HepG2 (cell line): Measurements from ENCODE around the gene TRIM66. TPM values are rescaled to one million over a fixed set of nuclear protein-coding genes. Genes with fewer than 3 reads are reported as not detected.

Experiments
- CHCHD3 ChIP-seq: sonication (generic); formaldehyde crosslinking; IDR thresholded peaks from 2 replicates; pipeline ENCODE4 v1.8.0; 2022; ENCODE audit warnings: mild to moderate bottlenecking, missing genetic modification reagents, moderate library complexity
- DMAP1 ChIP-seq: IDR thresholded peaks from 2 replicates; pipeline ENCODE4 v1.6.1; 2016
- EED ChIP-seq: sonication (generic); formaldehyde crosslinking; IDR thresholded peaks from 2 replicates; pipeline ENCODE4 v1.5.0; 2020; ENCODE audit warnings: mild to moderate bottlenecking, missing genetic modification reagents
- FIP1L1 ChIP-seq: fragments of 200-400 bp; formaldehyde crosslinking; IDR thresholded peaks from 2 replicates; pipeline ENCODE4 v1.6.1; 2018; ENCODE audit warnings: low read depth, mild to moderate bottlenecking, low read length, moderate library complexity, borderline replicate concordance; ENCODE audit not compliant: insufficient read depth
- GTF2F1 ChIP-seq: fragments of 150-350 bp; IDR thresholded peaks from 2 replicates; pipeline ENCODE4 v1.6.1; 2014; ENCODE audit warnings: low read length
- HNF4A ChIP-seq: sonication (generic); formaldehyde crosslinking; IDR thresholded peaks from 2 replicates; pipeline ENCODE4 v1.4.0; 2020; ENCODE audit warnings: missing genetic modification reagents
- IKZF4 ChIP-seq: sonication (generic); formaldehyde crosslinking; IDR thresholded peaks from 2 replicates; pipeline ENCODE4 v1.5.1; 2020; ENCODE audit warnings: borderline replicate concordance, mild to moderate bottlenecking, low read depth, missing genetic modification reagents; ENCODE audit errors: not compliant biosample characterization
- KDM4B ChIP-seq: sonication (generic); formaldehyde crosslinking; IDR thresholded peaks from 2 replicates; pipeline ENCODE4 v1.4.0; 2020; ENCODE audit warnings: missing genetic modification reagents
- PHF21A ChIP-seq: sonication (generic); formaldehyde crosslinking; IDR thresholded peaks from 2 replicates; pipeline ENCODE4 v1.5.0; 2020; ENCODE audit warnings: mild to moderate bottlenecking, missing genetic modification reagents
- RXRA ChIP-seq: sonication (generic); formaldehyde crosslinking; IDR thresholded peaks from 2 replicates; pipeline ENCODE4 v1.5.1; 2020; ENCODE audit warnings: missing genetic modification reagents
- SAFB2 ChIP-seq: sonication (generic); formaldehyde crosslinking; IDR thresholded peaks from 2 replicates; pipeline ENCODE4 v1.5.1; 2020; ENCODE audit warnings: missing genetic modification reagents, low read depth, mild to moderate bottlenecking, borderline replicate concordance
- TEAD3 ChIP-seq: optimal IDR thresholded peaks from 2 replicates; pipeline ENCODE3; 2016; ENCODE audit warnings: borderline replicate concordance
- TGIF2 ChIP-seq: IDR thresholded peaks from 2 replicates; pipeline ENCODE4 v1.6.1; 2016; ENCODE audit warnings: control low read depth, missing compliant biosample characterization
- ZFP41 ChIP-seq: sonication (generic); formaldehyde crosslinking; IDR thresholded peaks from 2 replicates; pipeline ENCODE4 v1.4.0; 2020; ENCODE audit warnings: mild to moderate bottlenecking, missing genetic modification reagents, borderline replicate concordance
- ZKSCAN8 ChIP-seq: IDR thresholded peaks from 2 replicates; pipeline ENCODE4 v1.6.1; 2016; ENCODE audit warnings: borderline replicate concordance, missing genetic modification reagents, missing compliant biosample characterization
- ZNF205 ChIP-seq: IDR thresholded peaks from 2 replicates; pipeline ENCODE4 v1.6.1; 2018; ENCODE audit warnings: missing biosample characterization, missing genetic modification reagents
- ZNF331 ChIP-seq: sonication (generic); formaldehyde crosslinking; IDR thresholded peaks from 2 replicates; pipeline ENCODE4 v1.4.0; 2020; ENCODE audit warnings: missing genetic modification reagents
- ZNF34 ChIP-seq: sonication (generic); formaldehyde crosslinking; IDR thresholded peaks from 2 replicates; pipeline ENCODE4 v1.4.0; 2020; ENCODE audit warnings: mild to moderate bottlenecking, missing genetic modification reagents, borderline replicate concordance
- ZNF460 ChIP-seq: sonication (generic); formaldehyde crosslinking; IDR thresholded peaks from 2 replicates; pipeline ENCODE4 v1.5.1; 2020; ENCODE audit warnings: missing genetic modification reagents, mild to moderate bottlenecking, borderline replicate concordance
- ZNF567 ChIP-seq: sonication (generic); formaldehyde crosslinking; IDR thresholded peaks from 2 replicates; pipeline ENCODE4 v1.8.1; 2023; ENCODE audit warnings: mild to moderate bottlenecking, missing genetic modification reagents, borderline replicate concordance
- ZNF720 ChIP-seq: sonication (generic); formaldehyde crosslinking; IDR thresholded peaks from 2 replicates; pipeline ENCODE4 v1.4.0; 2020; ENCODE audit warnings: missing genetic modification reagents
- polyA plus RNA-seq, 8 experiments: library from polyadenylated mRNA; depleted of rRNA in 3 of 8; stranded (reverse) in 7 of 8; unstranded in 1 of 8; fragments of >200 nt; fragmentation: Illumina TruSeq in 4 of 8; extraction: Trizol in 4 of 8; gene quantifications; 2 replicates each; pipeline versions ENCODE4 v1.2.1 to v1.2.3, GENCODE V29; 2011 to 2016; ENCODE audit warnings: low read depth in 4 of 8, missing spikeins in 1 of 8, mixed read lengths in 1 of 8; ENCODE audit not compliant: insufficient read depth in 1 of 8
- total RNA-seq, 5 experiments: library from RNA; depleted of rRNA; stranded (reverse); fragments of >200 nt; fragmentation: Illumina TruSeq; extraction: Trizol; gene quantifications; 2 replicates each; pipeline ENCODE4 v1.2.3, GENCODE V29; 2016; ENCODE audit warnings: low read depth in 1 of 5
- TF ChIP-seq, protein P1 (sequence below): sonication (generic); formaldehyde crosslinking; IDR thresholded peaks from 2 replicates; pipeline ENCODE4 v1.5.0; 2020; ENCODE audit warnings: missing genetic modification reagents, mild to moderate bottlenecking, borderline replicate concordance
- TF ChIP-seq, protein P2 (sequence below): sonication (generic); formaldehyde crosslinking; IDR thresholded peaks from 2 replicates; pipeline ENCODE4 v1.9.0; 2021; ENCODE audit warnings: missing genetic modification reagents, borderline replicate concordance
- TF ChIP-seq, protein P3 (sequence below): sonication (generic); formaldehyde crosslinking; IDR thresholded peaks from 2 replicates; pipeline ENCODE4 v1.9.0; 2021; ENCODE audit warnings: missing genetic modification reagents, mild to moderate bottlenecking, borderline replicate concordance
- TF ChIP-seq, protein P4 (sequence below): sonication (generic); formaldehyde crosslinking; IDR thresholded peaks from 2 replicates; pipeline ENCODE4 v1.4.0; 2020; ENCODE audit warnings: mild to moderate bottlenecking, missing genetic modification reagents

TRIM66 gene
- total and polyA plus RNA-seq, 2 of the 13 experiments (the other 11 are each of a cell fraction or from before 2014, with no cell fraction given) = 4.9 to 6.1 TPM

DNA sequence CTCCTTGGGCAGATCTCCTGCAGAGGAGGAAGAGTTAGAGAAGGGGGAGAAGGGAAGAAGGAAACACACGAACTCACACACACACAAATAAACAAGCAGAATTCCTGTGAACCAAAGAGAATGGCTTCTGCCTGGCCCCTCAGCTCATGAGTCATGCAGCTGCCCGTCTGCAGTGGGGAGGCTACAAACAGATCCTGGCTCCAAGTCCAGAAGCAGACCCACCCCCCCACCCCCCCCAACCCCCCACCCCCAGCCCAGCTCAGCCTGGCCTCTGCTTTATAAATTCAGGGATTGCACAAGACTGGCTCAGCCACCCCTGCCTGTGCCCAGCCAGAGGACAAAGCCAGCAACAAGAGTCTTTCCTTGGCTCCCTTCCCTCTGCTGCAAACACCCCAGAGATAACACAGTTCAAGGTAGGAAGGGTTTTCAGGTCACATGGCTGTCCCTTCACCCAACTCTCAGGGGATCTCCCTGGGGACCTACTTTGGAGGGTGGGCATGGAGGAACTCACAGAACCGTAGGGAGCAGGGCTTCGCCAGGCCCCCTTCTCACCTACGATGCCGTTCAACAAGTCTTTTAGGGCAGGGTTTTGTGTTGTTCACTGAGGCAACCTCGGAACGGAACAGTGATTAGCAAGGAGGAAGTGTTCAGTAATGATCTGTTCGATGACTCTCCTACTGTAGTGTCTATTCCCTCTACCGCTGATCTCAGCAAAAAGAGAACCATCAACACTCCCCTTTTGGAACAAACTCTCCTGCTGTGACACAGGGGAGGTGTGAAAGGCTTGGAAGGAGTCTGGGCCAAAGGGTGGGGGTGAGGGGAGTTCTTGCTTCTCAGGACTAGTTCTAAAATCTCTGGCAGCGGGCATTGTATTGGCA, 35.6 kb upstream of the TRIM66 start (continued):
- TF ChIP-seq, protein P1, sequence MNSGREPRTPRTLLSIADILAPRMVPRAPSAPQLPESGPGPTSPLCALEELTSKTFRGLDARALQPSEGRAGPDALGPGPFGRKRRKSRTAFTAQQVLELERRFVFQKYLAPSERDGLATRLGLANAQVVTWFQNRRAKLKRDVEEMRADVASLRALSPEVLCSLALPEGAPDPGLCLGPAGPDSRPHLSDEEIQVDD (CRISPR knock-in tag) = no peak
- peak; percentile 57; the same call in 1 of the 2 replicates for TF ChIP-seq ZKSCAN8 (CRISPR knock-in tag)
- TF ChIP-seq, protein P2, sequence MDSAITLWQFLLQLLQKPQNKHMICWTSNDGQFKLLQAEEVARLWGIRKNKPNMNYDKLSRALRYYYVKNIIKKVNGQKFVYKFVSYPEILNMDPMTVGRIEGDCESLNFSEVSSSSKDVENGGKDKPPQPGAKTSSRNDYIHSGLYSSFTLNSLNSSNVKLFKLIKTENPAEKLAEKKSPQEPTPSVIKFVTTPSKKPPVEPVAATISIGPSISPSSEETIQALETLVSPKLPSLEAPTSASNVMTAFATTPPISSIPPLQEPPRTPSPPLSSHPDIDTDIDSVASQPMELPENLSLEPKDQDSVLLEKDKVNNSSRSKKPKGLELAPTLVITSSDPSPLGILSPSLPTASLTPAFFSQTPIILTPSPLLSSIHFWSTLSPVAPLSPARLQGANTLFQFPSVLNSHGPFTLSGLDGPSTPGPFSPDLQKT = no peak
- no peak for TF ChIP-seq EED (CRISPR knock-in tag)
- TF ChIP-seq DMAP1 (CRISPR knock-in tag) = peak; percentile 54; the same call in 1 of the 2 replicates
- peak; percentile 44; the same call in 1 of the 2 replicates for TF ChIP-seq RXRA (CRISPR knock-in tag)
- peak; percentile 47; the same call in 1 of the 2 replicates for TF ChIP-seq HNF4A (CRISPR knock-in tag)
- TF ChIP-seq, protein P3, sequence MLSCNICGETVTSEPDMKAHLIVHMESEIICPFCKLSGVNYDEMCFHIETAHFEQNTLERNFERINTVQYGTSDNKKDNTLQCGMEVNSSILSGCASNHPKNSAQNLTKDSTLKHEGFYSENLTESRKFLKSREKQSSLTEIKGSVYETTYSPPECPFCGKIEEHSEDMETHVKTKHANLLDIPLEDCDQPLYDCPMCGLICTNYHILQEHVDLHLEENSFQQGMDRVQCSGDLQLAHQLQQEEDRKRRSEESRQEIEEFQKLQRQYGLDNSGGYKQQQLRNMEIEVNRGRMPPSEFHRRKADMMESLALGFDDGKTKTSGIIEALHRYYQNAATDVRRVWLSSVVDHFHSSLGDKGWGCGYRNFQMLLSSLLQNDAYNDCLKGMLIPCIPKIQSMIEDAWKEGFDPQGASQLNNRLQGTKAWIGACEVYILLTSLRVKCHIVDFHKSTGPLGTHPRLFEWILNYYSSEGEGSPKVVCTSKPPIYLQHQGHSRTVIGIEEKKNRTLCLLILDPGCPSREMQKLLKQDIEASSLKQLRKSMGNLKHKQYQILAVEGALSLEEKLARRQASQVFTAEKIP (CRISPR knock-in tag) = no peak
- no peak for TF ChIP-seq TGIF2 (CRISPR knock-in tag)
- no peak for TF ChIP-seq ZFP41 (CRISPR knock-in tag)
- no peak for TF ChIP-seq ZNF34 (CRISPR knock-in tag)
- TF ChIP-seq ZNF720 = no peak
- TF ChIP-seq SAFB2 (CRISPR knock-in tag) = no peak
- TF ChIP-seq, protein P4, sequence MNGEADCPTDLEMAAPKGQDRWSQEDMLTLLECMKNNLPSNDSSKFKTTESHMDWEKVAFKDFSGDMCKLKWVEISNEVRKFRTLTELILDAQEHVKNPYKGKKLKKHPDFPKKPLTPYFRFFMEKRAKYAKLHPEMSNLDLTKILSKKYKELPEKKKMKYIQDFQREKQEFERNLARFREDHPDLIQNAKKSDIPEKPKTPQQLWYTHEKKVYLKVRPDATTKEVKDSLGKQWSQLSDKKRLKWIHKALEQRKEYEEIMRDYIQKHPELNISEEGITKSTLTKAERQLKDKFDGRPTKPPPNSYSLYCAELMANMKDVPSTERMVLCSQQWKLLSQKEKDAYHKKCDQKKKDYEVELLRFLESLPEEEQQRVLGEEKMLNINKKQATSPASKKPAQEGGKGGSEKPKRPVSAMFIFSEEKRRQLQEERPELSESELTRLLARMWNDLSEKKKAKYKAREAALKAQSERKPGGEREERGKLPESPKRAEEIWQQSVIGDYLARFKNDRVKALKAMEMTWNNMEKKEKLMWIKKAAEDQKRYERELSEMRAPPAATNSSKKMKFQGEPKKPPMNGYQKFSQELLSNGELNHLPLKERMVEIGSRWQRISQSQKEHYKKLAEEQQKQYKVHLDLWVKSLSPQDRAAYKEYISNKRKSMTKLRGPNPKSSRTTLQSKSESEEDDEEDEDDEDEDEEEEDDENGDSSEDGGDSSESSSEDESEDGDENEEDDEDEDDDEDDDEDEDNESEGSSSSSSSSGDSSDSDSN (CRISPR knock-in tag) = no peak
- no peak for TF ChIP-seq ZNF205 (CRISPR knock-in tag)
- TF ChIP-seq GTF2F1 = no peak
- no peak for TF ChIP-seq ZNF460
- TF ChIP-seq TEAD3 = peak; percentile 2
- 0 out of 2 replicates have a peak, but pooled peaks have one; percentile 16 for TF ChIP-seq ZNF331 (CRISPR knock-in tag)
- no peak for TF ChIP-seq FIP1L1
- TF ChIP-seq ZNF567 (CRISPR knock-in tag) = no peak
- 0 out of 2 replicates have a peak, but pooled peaks have one; percentile 22 for TF ChIP-seq PHF21A (CRISPR knock-in tag)
- no peak for TF ChIP-seq IKZF4 (CRISPR knock-in tag)
- TF ChIP-seq KDM4B (CRISPR knock-in tag) = no peak; the same call in 1 of the 2 replicates
- no peak for TF ChIP-seq CHCHD3 (CRISPR knock-in tag)
